SK-N-SH (cell line): ENCODE results near the gene PLBD2.

Experiments
- EP300 ChIP-seq, 2 experiments: IDR thresholded peaks; 2 replicates each; pipeline versions ENCODE4 v1.4.0 to v1.6.1; 2012; ENCODE audit warnings: borderline replicate concordance in 1 of 2, low read depth in 1 of 2, low read length in 1 of 2
- EZH2phosphoT487 ChIP-seq: fragments of 200-600 bp; sonication (generic); IDR thresholded peaks from 2 replicates; pipeline ENCODE4 v1.6.1; 2017; ENCODE audit warnings: low read depth, mixed run types, mild to moderate bottlenecking, antibody characterized with exemption, moderate library complexity, borderline replicate concordance
- JUND ChIP-seq: IDR thresholded peaks from 2 replicates; pipeline ENCODE4 v1.4.0; 2012
- POLR2AphosphoS5 ChIP-seq: IDR thresholded peaks from 2 replicates; pipeline ENCODE4 v1.6.1; 2012; ENCODE audit warnings: low read depth, low read length
- TAF1 ChIP-seq: IDR thresholded peaks from 2 replicates; pipeline ENCODE4 v1.6.1; 2012; ENCODE audit warnings: low read depth, mild to moderate bottlenecking, low read length, moderate library complexity, borderline replicate concordance
- TF ChIP-seq, protein P1 (sequence below): fragments of 200-600 bp; sonication (generic); IDR thresholded peaks from 2 replicates; pipeline ENCODE4 v1.6.1; 2017; ENCODE audit warnings: antibody characterized with exemption, mild to moderate bottlenecking, moderate library complexity

DNA sequence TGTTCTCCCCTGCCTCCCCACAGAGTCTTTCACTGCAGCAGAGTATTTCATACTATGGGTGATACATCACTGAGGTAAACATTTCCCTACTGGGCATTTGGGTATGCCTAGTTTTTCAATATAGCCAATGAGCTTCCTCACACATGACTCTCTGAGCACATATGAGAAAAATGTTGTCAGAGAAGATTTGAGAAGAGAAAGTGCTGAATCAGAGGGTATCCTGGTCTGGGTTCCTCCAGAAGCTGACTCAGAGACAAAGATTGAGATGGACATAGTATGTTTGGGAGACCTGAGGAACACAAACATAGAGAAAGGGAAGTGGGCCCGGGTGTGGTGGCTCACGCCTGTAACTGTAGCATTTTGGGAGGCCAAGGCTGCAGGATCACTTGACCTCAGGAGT is 36.0 kb upstream of the PLBD2 start:
- TF ChIP-seq EP300 (IDR thresholded peaks at IDR 0.05; ENCODE audit: borderline replicate concordance in 1 of 2, low read depth in 1 of 2, low read length in 1 of 2): no peak
- TF ChIP-seq JUND: no peak
- TF ChIP-seq, protein P1, sequence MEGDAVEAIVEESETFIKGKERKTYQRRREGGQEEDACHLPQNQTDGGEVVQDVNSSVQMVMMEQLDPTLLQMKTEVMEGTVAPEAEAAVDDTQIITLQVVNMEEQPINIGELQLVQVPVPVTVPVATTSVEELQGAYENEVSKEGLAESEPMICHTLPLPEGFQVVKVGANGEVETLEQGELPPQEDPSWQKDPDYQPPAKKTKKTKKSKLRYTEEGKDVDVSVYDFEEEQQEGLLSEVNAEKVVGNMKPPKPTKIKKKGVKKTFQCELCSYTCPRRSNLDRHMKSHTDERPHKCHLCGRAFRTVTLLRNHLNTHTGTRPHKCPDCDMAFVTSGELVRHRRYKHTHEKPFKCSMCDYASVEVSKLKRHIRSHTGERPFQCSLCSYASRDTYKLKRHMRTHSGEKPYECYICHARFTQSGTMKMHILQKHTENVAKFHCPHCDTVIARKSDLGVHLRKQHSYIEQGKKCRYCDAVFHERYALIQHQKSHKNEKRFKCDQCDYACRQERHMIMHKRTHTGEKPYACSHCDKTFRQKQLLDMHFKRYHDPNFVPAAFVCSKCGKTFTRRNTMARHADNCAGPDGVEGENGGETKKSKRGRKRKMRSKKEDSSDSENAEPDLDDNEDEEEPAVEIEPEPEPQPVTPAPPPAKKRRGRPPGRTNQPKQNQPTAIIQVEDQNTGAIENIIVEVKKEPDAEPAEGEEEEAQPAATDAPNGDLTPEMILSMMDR: no peak
- no peak for TF ChIP-seq POLR2AphosphoS5
- TF ChIP-seq EZH2phosphoT487: no peak
- no peak for TF ChIP-seq TAF1
